Hepatocyte (in vitro differentiated cells): ENCODE results near the gene AFAP1. TPM values are rescaled to one million over a fixed set of nuclear protein-coding genes. Genes with fewer than 3 reads are reported as not detected.

Source experiments
- DNase-seq: peaks from one replicate; pipeline ENCODE4 v3.0.0-alpha.2; 2016; ENCODE audit warnings: low spot score
- H2AFZ ChIP-seq: fragments of 200-600 bp; sonication (generic); 2 replicates; pipeline ENCODE4 v1.6.0; 2016; ENCODE audit warnings: antibody characterized with exemption, mild to moderate bottlenecking
- H3K27ac ChIP-seq: fragments of 200-600 bp; sonication (generic); 2 replicates; pipeline ENCODE4 v1.5.1; 2016; ENCODE audit warnings: mild to moderate bottlenecking
- H3K27me3 ChIP-seq: fragments of 200-600 bp; sonication (generic); 2 replicates; pipeline ENCODE4 v1.6.1; 2016
- H3K36me3 ChIP-seq: fragments of 200-600 bp; sonication (generic); replicated peaks from 2 replicates; pipeline ENCODE4 v1.5.1; 2016; ENCODE audit warnings: low read depth; ENCODE audit not compliant: insufficient read depth
- H3K4me1 ChIP-seq: fragments of 200-600 bp; sonication (generic); 2 replicates; pipeline ENCODE4 v1.5.1; 2016; ENCODE audit warnings: mild to moderate bottlenecking, moderate library complexity; ENCODE audit not compliant: insufficient read depth
- H3K4me2 ChIP-seq: fragments of 200-600 bp; sonication (generic); 2 replicates; pipeline ENCODE4 v1.6.0; 2016
- H3K4me3 ChIP-seq: fragments of 200-600 bp; sonication (generic); 2 replicates; pipeline ENCODE4 v1.5.1; 2016; ENCODE audit warnings: mild to moderate bottlenecking
- H3K79me2 ChIP-seq: fragments of 200-600 bp; sonication (generic); 2 replicates; pipeline ENCODE4 v1.6.0; 2017; ENCODE audit warnings: mild to moderate bottlenecking
- H3K9me2 ChIP-seq: fragments of 200-600 bp; sonication (generic); replicated peaks from 2 replicates; pipeline ENCODE4 v1.6.0; 2017; ENCODE audit warnings: mild to moderate bottlenecking; ENCODE audit not compliant: insufficient read depth
- H3K9me3 ChIP-seq: fragments of 200-600 bp; sonication (generic); 2 replicates; pipeline ENCODE4 v1.5.1; 2016; ENCODE audit warnings: low read depth, mild to moderate bottlenecking
- H4K20me1 ChIP-seq: fragments of 200-600 bp; sonication (generic); 2 replicates; pipeline ENCODE4 v1.6.0; 2016; ENCODE audit warnings: mild to moderate bottlenecking; ENCODE audit not compliant: insufficient read depth, poor library complexity, severe bottlenecking
- CTCF ChIP-seq: fragments of 200-600 bp; sonication (generic); IDR thresholded peaks from 2 replicates; pipeline ENCODE4 v1.5.1; 2016; ENCODE audit warnings: antibody characterized with exemption, mild to moderate bottlenecking; ENCODE audit not compliant: poor library complexity
- EZH2 ChIP-seq: fragments of 200-600 bp; sonication (generic); IDR thresholded peaks from 2 replicates; pipeline ENCODE4 v1.6.1; 2016; ENCODE audit warnings: antibody characterized with exemption, mild to moderate bottlenecking, borderline replicate concordance
- EZH2phosphoT487 ChIP-seq: fragments of 200-600 bp; sonication (generic); IDR thresholded peaks from one replicate; pipeline ENCODE4 v1.6.1; 2018; ENCODE audit warnings: antibody characterized with exemption, mild to moderate bottlenecking, low read depth, moderate library complexity; ENCODE audit not compliant: unreplicated experiment, severe bottlenecking
- WGBS: methylation state at CpG from one replicate; pipeline ENCODE4 v1.1.6; 2016; ENCODE audit warnings: low lambda C conversion rate; ENCODE audit errors: missing lambda C conversion rate; 5-methylcytosine and 5-hydroxymethylcytosine counted together
- polyA plus RNA-seq: library from polyadenylated mRNA; unstranded; fragments of >200 nt; fragmentation: Nextera tagmentation; extraction: Ambion mirVana; gene quantifications from 2 replicates; pipeline ENCODE4 v1.2.1, GENCODE V29; 2016
- total RNA-seq: library from RNA; depleted of rRNA; stranded (reverse); fragments of >200 nt; gene quantifications from 2 replicates; pipeline ENCODE4 v1.2.3, GENCODE V29; 2014

Gene AFAP1
- total and polyA plus RNA-seq, 2 experiments from 2014 or later: 9.3 to 16.2 TPM

- no peaks in the 10 kb centered on the region for H3K36me3 ChIP-seq
Measured at GRCh38 chr4:7750523-7750922, 189.1 kb downstream of the AFAP1 start.

GRCh38 chr4:7747566-7747965, 192.1 kb downstream of the AFAP1 start:
- Histone ChIP-seq H3K9me2 (no peaks in the 10 kb centered on the region), H3K4me2 (no peak overlapping the region), H3K27me3 (no peaks in the 10 kb centered on the region), H3K27ac (no peak overlapping the region), H3K9me3 (no peaks in the 10 kb centered on the region), H3K79me2 (no peaks in the 10 kb centered on the region), H3K4me1 (peaks cover 15% of the 10 kb centered on the region), H4K20me1 (no peaks in the 10 kb centered on the region), H2AFZ (no peak overlapping the region), H3K4me3 (no peak overlapping the region), H3K36me3 (no peaks in the 10 kb centered on the region)
- no peak for DNase-seq
- 96% methylated on average over 11 of the region's 11 CpGs for WGBS
- no peak for TF ChIP-seq CTCF
- TF ChIP-seq EZH2phosphoT487: no peak
- TF ChIP-seq EZH2: no peak

More at GRCh38 chr4:7750523-7750922, 189.1 kb downstream of the AFAP1 start:
- DNase-seq: no peak
- H2AFZ ChIP-seq: no peak overlapping the region
- no peak for TF ChIP-seq EZH2
- TF ChIP-seq CTCF: no peak
- TF ChIP-seq EZH2phosphoT487: no peak
- 71% methylated on average over 6 of the region's 6 CpGs for WGBS
- H3K9me3 ChIP-seq: no peaks in the 10 kb centered on the region
- H3K4me3 ChIP-seq: no peak overlapping the region
- no peaks in the 10 kb centered on the region for H3K9me2 ChIP-seq
- no peaks in the 10 kb centered on the region for H3K27me3 ChIP-seq
- H4K20me1 ChIP-seq: no peaks in the 10 kb centered on the region
- H3K4me1 ChIP-seq: peaks cover 15% of the 10 kb centered on the region
- no peak overlapping the region for H3K4me2 ChIP-seq
- H3K79me2 ChIP-seq: no peaks in the 10 kb centered on the region
- H3K27ac ChIP-seq: no peak overlapping the region

- WGBS: 93% methylated on average over 7 of the region's 7 CpGs
- no peak overlapping the region for H3K4me2 ChIP-seq
Measured at GRCh38 chr4:7747062-7747385, 192.6 kb downstream of the AFAP1 start.

More at GRCh38 chr4:7747062-7747385, 192.6 kb downstream of the AFAP1 start:
- no peak for TF ChIP-seq EZH2phosphoT487
- TF ChIP-seq CTCF: no peak
- TF ChIP-seq EZH2: no peak
- DNase-seq: no peak
- Histone ChIP-seq H3K4me3 (no peak overlapping the region), H3K27ac (no peak overlapping the region), H3K4me1 (peaks cover 15% of the 10 kb centered on the region), H3K9me2 (no peaks in the 10 kb centered on the region), H3K9me3 (no peaks in the 10 kb centered on the region), H3K79me2 (no peaks in the 10 kb centered on the region), H3K27me3 (no peaks in the 10 kb centered on the region), H3K36me3 (no peaks in the 10 kb centered on the region), H4K20me1 (no peaks in the 10 kb centered on the region), H2AFZ (no peak overlapping the region)
